HCT116 (cell line): ENCODE results near the gene DGKG. TPM values are rescaled to one million over a fixed set of nuclear protein-coding genes. Genes with fewer than 3 reads are reported as not detected.

Source experiments
- ATAC-seq: fragments of 200-7000 bp; cut with Tn5 transposase; 2 replicates; pipeline ENCODE4 v1.9.1; 2020; ENCODE audit warnings: mild to moderate bottlenecking, moderate library complexity
- BruUV-seq: library from RNA; stranded (reverse); fragments of 400-500 nt; replicated peaks from 2 replicates; lab custom pipeline; 2021; lab: Mats Ljungman, UMichigan
- CTCF ChIA-PET: fragments of 300-600 bp; sonication (Branson Sonifier 250); formaldehyde crosslinking; loops from one replicate; lab custom pipeline; 2021; ENCODE audit warnings: antibody characterized with exemption; lab: Charles Lee
- POLR2A ChIA-PET: fragments of 300-600, 350-600 bp; sonication (Branson Sonifier 250); formaldehyde crosslinking; loops from one replicate; lab custom pipeline; 2021; ENCODE audit warnings: antibody characterized with exemption; lab: Charles Lee
- RAD21 ChIA-PET, 2 experiments: fragments of 300-600 bp; sonication (Branson Sonifier 250); formaldehyde crosslinking; loops; one replicate each; lab custom pipeline; 2023; ENCODE audit warnings: low total read pairs in 2 of 2; ENCODE audit not compliant: uncharacterized antibody in 2 of 2, unreplicated experiment in 2 of 2, low non-redundant PET in 1 of 2; lab: Charles Lee
- DNase-seq: peaks from one replicate; pipeline ENCODE4 v3.0.0-alpha.2; 2010; ENCODE audit warnings: low read depth, low spot score
- H2AFZ ChIP-seq: fragments of 200-600 bp; shearing (Covaris generic), sonication (generic); 2 replicates; pipeline ENCODE4 v1.6.1; 2017; ENCODE audit warnings: low read depth, mixed run types, mixed read lengths, antibody characterized with exemption, low read length; ENCODE audit not compliant: poor library complexity, severe bottlenecking
- H3K27ac ChIP-seq: 2 replicates; pipeline ENCODE4 v1.5.1; 2012; ENCODE audit warnings: low read depth, low read length
- H3K27me3 ChIP-seq: fragments of 200-600 bp; sonication (generic); 2 replicates; pipeline ENCODE4 v1.6.1; 2016; ENCODE audit warnings: mixed run types, low read length, mixed read lengths; ENCODE audit not compliant: insufficient read depth
- H3K36me3 ChIP-seq, 2 experiments: fragments of 200-500 bp in 1 of 2; fragments of 200-600 bp in 1 of 2; sonication (Bioruptor generic) in 1 of 2; sonication (generic) in 1 of 2; 2 replicates each; pipeline versions ENCODE4 v1.5.1 to v1.6.1; 2014 to 2016; ENCODE audit warnings: low read length in 2 of 2, inconsistent platforms in 1 of 2, mixed read lengths in 1 of 2, mixed run types in 1 of 2; ENCODE audit not compliant: insufficient read depth in 2 of 2, control insufficient read depth in 1 of 2
- H3K4me1 ChIP-seq, 2 experiments: fragments of 200-600 bp in 1 of 2; sonication (generic) in 1 of 2; 2 replicates each; pipeline versions ENCODE4 v1.5.1 to v1.6.1; 2012 to 2017; ENCODE audit warnings: low read length in 2 of 2, inconsistent platforms in 1 of 2, mild to moderate bottlenecking in 1 of 2, mixed read lengths in 1 of 2, mixed run types in 1 of 2, moderate library complexity in 1 of 2; ENCODE audit not compliant: insufficient read depth in 2 of 2, control insufficient read depth in 1 of 2
- H3K4me2 ChIP-seq: fragments of 200-600 bp; sonication (generic); 2 replicates; pipeline ENCODE4 v1.6.1; 2017; ENCODE audit warnings: mixed run types, low read length, mixed read lengths
- H3K4me3 ChIP-seq, 2 experiments: fragments of 200-600 bp in 1 of 2; sonication (generic) in 1 of 2; replicated peaks in 1 of 2; 2 replicates each; pipeline ENCODE4 v1.5.1; 2011 to 2016; ENCODE audit warnings: low read length in 2 of 2, control low read depth in 1 of 2, low read depth in 1 of 2, mild to moderate bottlenecking in 1 of 2, mixed read lengths in 1 of 2, mixed run types in 1 of 2
- H3K79me2 ChIP-seq: fragments of 200-600 bp; sonication (generic); 2 replicates; pipeline ENCODE4 v1.6.1; 2017; ENCODE audit warnings: mild to moderate bottlenecking, mixed run types, low read length, moderate library complexity, mixed read lengths; ENCODE audit not compliant: insufficient read depth
- H3K9ac ChIP-seq: fragments of 200-600 bp; sonication (generic); 2 replicates; pipeline ENCODE4 v1.6.1; 2016; ENCODE audit warnings: low read length, mixed read lengths
- H3K9me2 ChIP-seq: fragments of 200-600 bp; sonication (generic), shearing (Covaris generic); 2 replicates; pipeline ENCODE4 v1.6.1; 2017; ENCODE audit warnings: mixed run types, mild to moderate bottlenecking, moderate library complexity; ENCODE audit not compliant: insufficient read depth
- H3K9me3 ChIP-seq, 2 experiments: fragments of 200-500 bp in 1 of 2; fragments of 200-600 bp in 1 of 2; sonication (Bioruptor generic) in 1 of 2; sonication (generic) in 1 of 2; 2 replicates each; pipeline ENCODE4 v1.6.1; 2014 to 2017; ENCODE audit warnings: low read length in 2 of 2, mixed read lengths in 2 of 2, inconsistent platforms in 1 of 2, low read depth in 1 of 2, mild to moderate bottlenecking in 1 of 2, mixed run types in 1 of 2, moderate library complexity in 1 of 2; ENCODE audit not compliant: control insufficient read depth in 1 of 2, insufficient read depth in 1 of 2
- H4K20me1 ChIP-seq: fragments of 200-600 bp; sonication (generic), shearing (Covaris generic); 2 replicates; pipeline ENCODE4 v1.6.1; 2017; ENCODE audit warnings: mixed run types, mild to moderate bottlenecking, moderate library complexity; ENCODE audit not compliant: insufficient read depth
- EGR1 ChIP-seq: IDR thresholded peaks from 2 replicates; pipeline ENCODE4 v1.6.1; 2012; ENCODE audit warnings: low read depth
- EZH2 ChIP-seq: fragments of 200-600 bp; sonication (generic); IDR thresholded peaks from 2 replicates; pipeline ENCODE4 v1.6.1; 2017; ENCODE audit warnings: antibody characterized with exemption, mixed run types
- EZH2phosphoT487 ChIP-seq: fragments of 200-600 bp; IDR thresholded peaks from 2 replicates; pipeline ENCODE4 v1.6.1; 2018; ENCODE audit warnings: antibody characterized with exemption, borderline replicate concordance
- JUND ChIP-seq: IDR thresholded peaks from 2 replicates; pipeline ENCODE4 v1.6.1; 2012
- ZFX ChIP-seq: fragments of 450-650 bp; IDR thresholded peaks from 2 replicates; pipeline ENCODE4 v1.6.1; 2017
- intact Hi-C: fragments of 100-400 bp; cut with micrococcal nuclease; formaldehyde crosslinking; loops from 2 replicates; pipeline ENCODE4 v1.10.0; 2022
- total RNA-seq: library from RNA; stranded (reverse); gene quantifications from one replicate; pipeline ENCODE4 v1.2.1, GENCODE V29; 2021; ENCODE audit not compliant: unreplicated experiment
- TF ChIP-seq, protein P1 (sequence below), 3 experiments: fragments of 200-600 bp in 1 of 3; sonication (generic) in 1 of 3; IDR thresholded peaks in 2 of 3; conservative IDR thresholded peaks in 1 of 3; 2 replicates each; pipeline ENCODE4 v1.5.1; 2012 to 2017; ENCODE audit warnings: low read depth in 2 of 3, low read length in 2 of 3, antibody characterized with exemption in 1 of 3, borderline replicate concordance in 1 of 3, control low read depth in 1 of 3, mild to moderate bottlenecking in 1 of 3, mixed read lengths in 1 of 3, mixed run types in 1 of 3, moderate library complexity in 1 of 3; ENCODE audit not compliant: insufficient read depth in 1 of 3
- TF ChIP-seq, protein P2 (sequence below): IDR thresholded peaks from 2 replicates; pipeline ENCODE4 v1.6.1; 2012; ENCODE audit warnings: low read depth

The DGKG gene
- total RNA-seq, 1 experiment from 2014 or later = 4.8 TPM

DNA sequence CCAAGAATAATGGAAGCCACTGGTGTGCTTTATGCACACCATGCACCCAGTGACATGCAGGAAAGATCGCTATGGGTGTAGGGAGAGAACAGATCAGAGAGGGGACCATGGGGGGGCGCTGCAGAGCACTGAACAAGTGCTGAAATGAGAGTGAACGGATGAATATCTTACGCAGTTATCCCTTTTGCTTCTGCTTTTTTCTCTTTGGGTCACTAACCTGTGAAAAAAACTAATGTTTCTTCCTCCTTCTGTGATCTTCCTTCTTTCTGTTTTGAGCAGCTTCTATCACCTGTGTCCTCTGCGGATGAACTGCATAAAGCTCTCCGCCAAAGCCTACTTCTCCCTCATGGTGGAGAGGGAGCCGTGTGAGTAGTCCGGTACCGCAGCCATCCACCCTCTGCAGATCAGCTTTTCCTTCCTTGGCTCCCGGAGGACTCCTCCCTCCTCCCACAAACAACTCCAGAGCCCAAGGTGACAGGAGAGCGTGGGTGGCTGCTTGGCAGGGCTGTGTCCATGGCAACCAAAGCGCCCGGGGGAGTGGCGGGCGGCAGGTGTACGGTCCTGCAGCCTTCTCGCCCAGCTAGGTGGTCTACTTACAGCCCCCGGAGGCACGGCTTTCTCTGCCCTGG, 106.2 kb downstream of the DGKG start:
- H3K4me2 ChIP-seq = no peak overlapping the region
- no peak for TF ChIP-seq ZFX
- TF ChIP-seq, protein P1, sequence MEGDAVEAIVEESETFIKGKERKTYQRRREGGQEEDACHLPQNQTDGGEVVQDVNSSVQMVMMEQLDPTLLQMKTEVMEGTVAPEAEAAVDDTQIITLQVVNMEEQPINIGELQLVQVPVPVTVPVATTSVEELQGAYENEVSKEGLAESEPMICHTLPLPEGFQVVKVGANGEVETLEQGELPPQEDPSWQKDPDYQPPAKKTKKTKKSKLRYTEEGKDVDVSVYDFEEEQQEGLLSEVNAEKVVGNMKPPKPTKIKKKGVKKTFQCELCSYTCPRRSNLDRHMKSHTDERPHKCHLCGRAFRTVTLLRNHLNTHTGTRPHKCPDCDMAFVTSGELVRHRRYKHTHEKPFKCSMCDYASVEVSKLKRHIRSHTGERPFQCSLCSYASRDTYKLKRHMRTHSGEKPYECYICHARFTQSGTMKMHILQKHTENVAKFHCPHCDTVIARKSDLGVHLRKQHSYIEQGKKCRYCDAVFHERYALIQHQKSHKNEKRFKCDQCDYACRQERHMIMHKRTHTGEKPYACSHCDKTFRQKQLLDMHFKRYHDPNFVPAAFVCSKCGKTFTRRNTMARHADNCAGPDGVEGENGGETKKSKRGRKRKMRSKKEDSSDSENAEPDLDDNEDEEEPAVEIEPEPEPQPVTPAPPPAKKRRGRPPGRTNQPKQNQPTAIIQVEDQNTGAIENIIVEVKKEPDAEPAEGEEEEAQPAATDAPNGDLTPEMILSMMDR (IDR thresholded peaks at IDR 0.05 in 2 of 3, conservative IDR thresholded peaks at IDR 0.05 in 1 of 3; ENCODE audit: borderline replicate concordance in 1 of 3, insufficient read depth in 1 of 3, low read depth in 2 of 3, low read length in 2 of 3) = peak in 2 of 3 experiments; percentile 52 to 57; a peak in 4 of 6 replicates
- no peaks in the 10 kb centered on the region for H3K36me3 ChIP-seq
- no peak overlapping the region for H2AFZ ChIP-seq
- H3K9me2 ChIP-seq = no peaks in the 10 kb centered on the region
- POLR2A ChIA-PET = no interaction called here
- DNase-seq (no peak), ATAC-seq (no peak)
- no peak overlapping the region for H3K4me3 ChIP-seq
- no TSS peak for BruUV-seq
- H3K79me2 ChIP-seq = no peaks in the 10 kb centered on the region
- no peaks in the 10 kb centered on the region for H3K9me3 ChIP-seq
- intact Hi-C loops = loop anchor here (5.0 to 10.0 kb wide), 2 partner anchors 361 to 569 kb away; no protein-coding TSS in a partner anchor
- no peak overlapping the region for H3K9ac ChIP-seq
- H4K20me1 ChIP-seq = no peaks in the 10 kb centered on the region
- RAD21 ChIA-PET = no interaction called here
- H3K4me1 ChIP-seq = peaks cover 5 to 12% of the 10 kb centered on the region in 2 experiments; a peak in 3 of 4 replicates
- no peaks in the 10 kb centered on the region for H3K27me3 ChIP-seq
- H3K27ac ChIP-seq = no peak overlapping the region
- CTCF ChIA-PET = interaction anchor here (0.9 to 1.3 kb wide), 3 partner anchors 13 to 312 kb away, joined by 3 to 4 read pairs (median 3); no protein-coding TSS in a partner anchor

DNA sequence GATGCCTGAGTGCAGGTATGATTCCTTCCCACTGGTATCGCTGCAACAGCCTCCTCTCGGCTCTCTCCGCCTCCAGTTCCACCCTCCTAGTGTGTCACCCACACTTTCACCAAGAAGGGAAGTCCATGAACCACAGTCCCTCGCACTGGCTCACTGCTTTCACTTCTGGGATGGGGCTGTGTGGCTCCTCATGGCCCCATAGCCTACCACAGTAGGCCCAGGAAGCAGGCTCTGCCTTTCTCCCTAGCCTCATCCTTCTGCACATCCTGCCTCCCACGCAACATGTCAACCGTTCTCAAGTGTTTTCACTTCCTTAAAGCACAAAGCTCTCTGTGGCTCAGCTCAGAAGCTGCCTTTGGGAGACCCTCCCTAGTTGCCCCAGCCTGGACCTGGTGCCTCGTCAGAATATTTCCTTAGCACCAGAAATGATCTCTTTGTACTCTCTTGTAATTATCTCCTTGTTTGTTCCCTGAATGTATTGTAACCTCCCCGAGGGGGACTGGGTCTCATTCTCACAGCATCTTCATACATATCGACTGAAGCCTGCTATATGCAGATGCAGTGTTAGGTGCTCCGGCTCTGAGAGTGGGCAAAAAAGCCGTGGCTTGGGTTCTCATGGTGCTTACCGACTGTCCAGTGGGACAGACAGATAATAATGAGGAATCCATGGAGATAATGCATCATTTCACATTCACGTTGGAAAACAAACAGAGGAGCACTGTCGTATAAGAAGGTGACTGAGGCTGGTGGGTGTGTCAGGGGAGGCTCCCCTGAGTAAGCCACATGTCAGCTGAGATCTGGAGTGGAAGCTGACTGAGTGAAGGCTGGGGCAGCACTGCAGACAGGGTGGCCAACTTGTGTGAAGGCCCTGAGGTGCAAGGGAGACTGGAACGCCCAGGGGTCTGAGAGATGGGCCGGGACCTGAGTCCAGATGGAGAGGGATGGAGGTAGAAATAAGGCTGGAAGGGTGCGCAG, 107.1 kb downstream of the DGKG start:
- ATAC-seq (no peak), DNase-seq (no peak)
- H2AFZ ChIP-seq = no peak overlapping the region
- H3K9me3 ChIP-seq = no peaks in the 10 kb centered on the region
- no peaks in the 10 kb centered on the region for H3K79me2 ChIP-seq
- H4K20me1 ChIP-seq = no peaks in the 10 kb centered on the region
- H3K4me1 ChIP-seq = peaks cover 3 to 11% of the 10 kb centered on the region in 2 experiments; a peak in 3 of 4 replicates
- no peak overlapping the region for H3K4me2 ChIP-seq
- CTCF ChIA-PET = interaction anchor here (1.0 kb wide), 1 partner anchor 272 kb away, joined by 3 read pairs; no protein-coding TSS in a partner anchor
- H3K27ac ChIP-seq = no peak overlapping the region
- RAD21 ChIA-PET = no interaction called here
- intact Hi-C loops = loop anchor here (5.0 to 10.0 kb wide), 2 partner anchors 362 to 570 kb away; no protein-coding TSS in a partner anchor
- H3K36me3 ChIP-seq = no peaks in the 10 kb centered on the region
- H3K27me3 ChIP-seq = no peaks in the 10 kb centered on the region
- H3K9ac ChIP-seq = no peak overlapping the region
- TF ChIP-seq EZH2 (no peak), EZH2phosphoT487 (no peak), JUND (no peak), ZFX (no peak), EGR1 (no peak)
- TF ChIP-seq, protein P2, sequence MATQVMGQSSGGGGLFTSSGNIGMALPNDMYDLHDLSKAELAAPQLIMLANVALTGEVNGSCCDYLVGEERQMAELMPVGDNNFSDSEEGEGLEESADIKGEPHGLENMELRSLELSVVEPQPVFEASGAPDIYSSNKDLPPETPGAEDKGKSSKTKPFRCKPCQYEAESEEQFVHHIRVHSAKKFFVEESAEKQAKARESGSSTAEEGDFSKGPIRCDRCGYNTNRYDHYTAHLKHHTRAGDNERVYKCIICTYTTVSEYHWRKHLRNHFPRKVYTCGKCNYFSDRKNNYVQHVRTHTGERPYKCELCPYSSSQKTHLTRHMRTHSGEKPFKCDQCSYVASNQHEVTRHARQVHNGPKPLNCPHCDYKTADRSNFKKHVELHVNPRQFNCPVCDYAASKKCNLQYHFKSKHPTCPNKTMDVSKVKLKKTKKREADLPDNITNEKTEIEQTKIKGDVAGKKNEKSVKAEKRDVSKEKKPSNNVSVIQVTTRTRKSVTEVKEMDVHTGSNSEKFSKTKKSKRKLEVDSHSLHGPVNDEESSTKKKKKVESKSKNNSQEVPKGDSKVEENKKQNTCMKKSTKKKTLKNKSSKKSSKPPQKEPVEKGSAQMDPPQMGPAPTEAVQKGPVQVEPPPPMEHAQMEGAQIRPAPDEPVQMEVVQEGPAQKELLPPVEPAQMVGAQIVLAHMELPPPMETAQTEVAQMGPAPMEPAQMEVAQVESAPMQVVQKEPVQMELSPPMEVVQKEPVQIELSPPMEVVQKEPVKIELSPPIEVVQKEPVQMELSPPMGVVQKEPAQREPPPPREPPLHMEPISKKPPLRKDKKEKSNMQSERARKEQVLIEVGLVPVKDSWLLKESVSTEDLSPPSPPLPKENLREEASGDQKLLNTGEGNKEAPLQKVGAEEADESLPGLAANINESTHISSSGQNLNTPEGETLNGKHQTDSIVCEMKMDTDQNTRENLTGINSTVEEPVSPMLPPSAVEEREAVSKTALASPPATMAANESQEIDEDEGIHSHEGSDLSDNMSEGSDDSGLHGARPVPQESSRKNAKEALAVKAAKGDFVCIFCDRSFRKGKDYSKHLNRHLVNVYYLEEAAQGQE = no peak
- TF ChIP-seq, all 23 proteins: peak for 0
- POLR2A ChIA-PET = no interaction called here
- BruUV-seq = no TSS peak
- Histone ChIP-seq H3K9me2 (no peaks in the 10 kb centered on the region), H3K4me3 (no peak overlapping the region)
